Heart left ventricle (tissue), 16 donors: ENCODE results near the gene CENPK. TPM values are rescaled to one million over a fixed set of nuclear protein-coding genes. Genes with fewer than 3 reads are reported as not detected.

Source experiments
- ATAC-seq, 4 donors: fragments of 200-7000 bp; cut with Tn5 transposase; one replicate each; pipeline ENCODE4 v1.9.1; 2020 to 2022; ENCODE audit warnings: moderate library complexity in 4 of 4, mild to moderate bottlenecking in 3 of 4, moderate number of reproducible peaks in 1 of 4
- DNase-seq, 5 donors: peaks; one replicate each; pipeline ENCODE4 v3.0.0-alpha.2; 2020
- H3K27ac ChIP-seq, 12 donors: fragments of 200-600 bp; sonication (generic) in 4 of 12; one replicate each; pipeline versions ENCODE4 v1.5.0 to v1.8.0; 2016 to 2022; ENCODE audit warnings: mild to moderate bottlenecking in 2 of 12
- H3K27me3 ChIP-seq, 9 donors: fragments of 200-600 bp; sonication (generic) in 2 of 9; one replicate each; pipeline versions ENCODE4 v1.5.1 to v1.8.0; 2016 to 2022; ENCODE audit warnings: mild to moderate bottlenecking in 3 of 9
- H3K36me3 ChIP-seq, 9 donors: fragments of 200-600 bp; sonication (generic) in 2 of 9; one replicate each; pipeline versions ENCODE4 v1.5.0 to v1.8.0; 2018 to 2022; ENCODE audit warnings: mild to moderate bottlenecking in 2 of 9
- H3K4me1 ChIP-seq, 12 donors: fragments of 200-600 bp; sonication (generic) in 4 of 12; one replicate each; pipeline versions ENCODE4 v1.5.0 to v1.8.0; 2016 to 2022; ENCODE audit warnings: mild to moderate bottlenecking in 3 of 12
- H3K4me3 ChIP-seq, 12 donors: fragments of 200-600 bp; sonication (generic) in 4 of 12; one replicate each; pipeline versions ENCODE4 v1.5.0 to v1.8.0; 2017 to 2022; ENCODE audit warnings: mild to moderate bottlenecking in 9 of 12, moderate library complexity in 4 of 12
- H3K9me3 ChIP-seq, 12 donors: fragments of 200-600 bp; sonication (generic) in 4 of 12; one replicate each; pipeline versions ENCODE4 v1.5.0 to v1.8.0; 2016 to 2022; ENCODE audit warnings: mild to moderate bottlenecking in 1 of 12
- CTCF ChIP-seq, 12 donors: fragments of 200-600 bp; sonication (generic) in 4 of 12; IDR thresholded peaks; one replicate each; pipeline versions ENCODE4 v1.5.0 to v1.8.0; 2018 to 2022; ENCODE audit warnings: antibody characterized with exemption in 12 of 12, mild to moderate bottlenecking in 5 of 12
- POLR2A ChIP-seq, 2 donors: fragments of 450-650 bp; IDR thresholded peaks; one replicate each; pipeline ENCODE4 v1.6.1; 2017; ENCODE audit warnings: antibody characterized with exemption in 2 of 2, mild to moderate bottlenecking in 2 of 2, moderate library complexity in 2 of 2
- WGBS, 4 donors: extraction: QIAGEN DNeasy Blood & Tissue Kit in 2 of 4; methylation state at CpG; one replicate each; pipeline versions ENCODE4 v1.1.5 to v1.1.7; 2013 to 2018; 5-methylcytosine and 5-hydroxymethylcytosine counted together
- intact Hi-C, 10 donors: fragments of 100-400 bp; cut with DNase I; formaldehyde crosslinking; loops; one replicate each; pipeline versions ENCODE4 v1.11.1 to v1.14.2; 2022
- polyA plus RNA-seq, 2 donors: library from polyadenylated mRNA; stranded (reverse); fragments of 200-250 nt; gene quantifications; one replicate each; pipeline ENCODE4 v1.2.3, GENCODE V29; 2013
- total RNA-seq, 9 donors: library from RNA; depleted of rRNA in 2 of 9; stranded (reverse); fragments of >200 nt in 2 of 9; fragmentation: NEBNext Ultra II Directional in 3 of 9; extraction: Animal tissue kit (Norgen Biotek cat#: 25700) in 3 of 9; gene quantifications; one replicate each; pipeline versions ENCODE4 v1.1.0 to v1.2.4, GENCODE V29; 2016 to 2023
- donor health status: ischemic (EF 13 %, LVEDD 7.1; RV severe dilation, severe dysfunction).
- donor health status: healthy with polysubstance abuse.
- donor health status: DM: no; HTN: yes; CAD: no.
- donor health status: DM: no; HTN: no; CAD: no.
- donor health status: ischemic (EF 25% LVEDD 6.9; RV normal size, moderate dysfunction).
- donor health status: ischemic (EF 25% LVEDD 5.7; RV mildly dilated, moderate dysfunction).
- donor health status: healthy.
- donor health status: DM: yes; HTN: yes; CAD: no.
- donor health status: ischemic (EF 35%, LVEDD 5.7; RV mildly dilated, moderate dysfunction).
- donor health status: nonischemic (EF 11% LVEDD 7.7; RV severe dilation, severe dysfunction).
- donor health status: DM: yes; HTN: yes; CAD: no.
- donor health status: PGD.
- donor health status: ischemic (EF 29% LVEDD 5.4; RV normal size, mild dysfunction).
- donor health status: nonischemic (EF 23%, LVEDD 6.1; RV moderate dilation, normal function).

CENPK gene
- total and polyA plus RNA-seq, 11 donors, result 0.32 to 6.9 (median 0.78) TPM; not detected in 2

GRCh38 chr5:65553941-65554340 is 9.0 kb downstream of the CENPK start:
- H3K9me3 ChIP-seq, result no peaks in the 10 kb centered on the region

DNA sequence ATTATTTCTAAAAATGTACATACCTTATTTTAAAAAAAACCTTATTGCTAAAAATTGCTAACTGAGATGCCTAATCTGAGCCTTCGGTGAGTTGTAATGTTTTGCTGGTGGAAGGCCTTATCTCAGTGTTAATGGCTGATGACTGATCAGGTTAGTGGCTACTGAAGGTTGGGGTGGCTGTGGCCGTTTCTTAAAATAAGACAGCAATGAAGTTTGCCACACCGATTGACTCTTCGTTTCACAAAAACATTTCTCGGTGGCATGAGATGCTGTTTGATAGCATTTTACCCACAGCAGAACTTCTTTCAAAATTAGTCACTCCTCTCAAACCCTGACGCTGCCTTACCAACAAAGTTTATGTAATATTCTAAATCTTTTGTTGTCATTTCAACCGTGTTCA is 14.7 kb downstream of the CENPK start:
- Histone ChIP-seq H3K4me1 (no peaks in the 10 kb centered on the region), H3K36me3 (peaks cover 0 to 14% (median 0%) of the 10 kb centered on the region in 9 donors), H3K9me3 (no peaks in the 10 kb centered on the region), H3K27ac (no peak overlapping the region), H3K27me3 (no peaks in the 10 kb centered on the region), H3K4me3 (no peak overlapping the region)
- intact Hi-C loops, result no loop called here
- ATAC-seq (no peak), DNase-seq (no peak)
- TF ChIP-seq POLR2A (IDR thresholded peaks at IDR 0.05) (no peak), CTCF (IDR thresholded peaks at IDR 0.05) (no peak)
- WGBS, 4 donors, result 93 to 97% (median 94%) methylated on average over 7 of the region's 7 CpGs

More at GRCh38 chr5:65553941-65554340, 9.0 kb downstream of the CENPK start:
- H3K4me3 ChIP-seq, result no peak overlapping the region
- 80 to 84% (median 83%) methylated on average over 5 of the region's 5 CpGs for WGBS, 4 donors
- H3K4me1 ChIP-seq, result no peaks in the 10 kb centered on the region
- no peak for DNase-seq
- no peak for ATAC-seq
- intact Hi-C loops, result no loop called here
- no peaks in the 10 kb centered on the region for H3K27me3 ChIP-seq
- no peak overlapping the region for H3K27ac ChIP-seq
- TF ChIP-seq POLR2A (IDR thresholded peaks at IDR 0.05), result no peak
- no peak for TF ChIP-seq CTCF (IDR thresholded peaks at IDR 0.05)
- peaks cover 0 to 13% (median 0%) of the 10 kb centered on the region in 9 donors for H3K36me3 ChIP-seq

GRCh38 chr5:65546141-65546540 is 16.8 kb downstream of the CENPK start:
- no peaks in the 10 kb centered on the region for H3K4me1 ChIP-seq
- H3K36me3 ChIP-seq, result peaks cover 0 to 25% (median 0%) of the 10 kb centered on the region in 9 donors
- ATAC-seq, result no peak
- DNase-seq, result no peak
- no peak overlapping the region for H3K27ac ChIP-seq
- intact Hi-C loops, result no loop called here
- H3K27me3 ChIP-seq, result no peaks in the 10 kb centered on the region
- H3K4me3 ChIP-seq, result no peak overlapping the region
- no peaks in the 10 kb centered on the region for H3K9me3 ChIP-seq
- TF ChIP-seq CTCF (IDR thresholded peaks at IDR 0.05) (no peak), POLR2A (IDR thresholded peaks at IDR 0.05) (no peak)
- WGBS, 4 donors, result 81 to 91% (median 88%) methylated on average over 5 of the region's 5 CpGs

- DNase-seq (no peak), ATAC-seq (no peak)
- Histone ChIP-seq H3K4me1 (no peaks in the 10 kb centered on the region), H3K36me3 (peaks cover 0 to 18% (median 0%) of the 10 kb centered on the region in 9 donors), H3K27me3 (no peaks in the 10 kb centered on the region), H3K4me3 (no peak overlapping the region), H3K9me3 (no peaks in the 10 kb centered on the region), H3K27ac (no peak overlapping the region)
- no peak for TF ChIP-seq POLR2A (IDR thresholded peaks at IDR 0.05)
- no peak for TF ChIP-seq CTCF (IDR thresholded peaks at IDR 0.05)
- WGBS, 4 donors, result 95 to 97% (median 96%) methylated on average over 4 of the region's 4 CpGs
- intact Hi-C loops, result no loop called here
Measured at GRCh38 chr5:65544473-65544872, 18.5 kb downstream of the CENPK start.
